SHP77 (cell line): ENCODE results near the gene GPR153.
A peak's percentile ranks its signal among the peaks of the same experiment; 100 is the strongest.

Experiments
- DNase-seq, 2 experiments: peaks; one replicate each; lab custom pipeline; 2025; lab: John Stamatoyannopoulos, UW

GPR153 gene

GRCh38 chr1:6248161-6248776, 12.6 kb downstream of the GPR153 start:
- DNase-seq, result no peak

DNA sequence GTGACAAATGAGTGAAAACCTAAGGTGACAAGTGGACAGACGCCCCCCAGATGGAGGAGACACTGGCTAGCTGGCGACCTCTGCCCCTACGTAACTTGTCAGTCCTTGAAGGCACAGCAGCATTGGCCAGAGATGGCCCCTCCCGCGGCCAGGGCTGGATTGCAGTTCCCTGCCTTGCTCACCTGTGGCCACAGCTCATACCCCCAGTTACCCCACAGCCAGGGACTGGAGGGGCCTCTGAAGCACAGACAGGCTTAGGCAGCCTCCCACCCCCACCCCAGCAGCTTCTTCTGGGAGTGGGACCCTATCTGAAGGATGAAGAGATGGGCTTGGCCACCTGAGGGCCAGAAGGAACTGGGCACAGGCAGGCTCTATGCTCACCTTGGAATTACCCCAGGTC, 13.2 kb downstream of the GPR153 start:
- no peak for DNase-seq

DNA sequence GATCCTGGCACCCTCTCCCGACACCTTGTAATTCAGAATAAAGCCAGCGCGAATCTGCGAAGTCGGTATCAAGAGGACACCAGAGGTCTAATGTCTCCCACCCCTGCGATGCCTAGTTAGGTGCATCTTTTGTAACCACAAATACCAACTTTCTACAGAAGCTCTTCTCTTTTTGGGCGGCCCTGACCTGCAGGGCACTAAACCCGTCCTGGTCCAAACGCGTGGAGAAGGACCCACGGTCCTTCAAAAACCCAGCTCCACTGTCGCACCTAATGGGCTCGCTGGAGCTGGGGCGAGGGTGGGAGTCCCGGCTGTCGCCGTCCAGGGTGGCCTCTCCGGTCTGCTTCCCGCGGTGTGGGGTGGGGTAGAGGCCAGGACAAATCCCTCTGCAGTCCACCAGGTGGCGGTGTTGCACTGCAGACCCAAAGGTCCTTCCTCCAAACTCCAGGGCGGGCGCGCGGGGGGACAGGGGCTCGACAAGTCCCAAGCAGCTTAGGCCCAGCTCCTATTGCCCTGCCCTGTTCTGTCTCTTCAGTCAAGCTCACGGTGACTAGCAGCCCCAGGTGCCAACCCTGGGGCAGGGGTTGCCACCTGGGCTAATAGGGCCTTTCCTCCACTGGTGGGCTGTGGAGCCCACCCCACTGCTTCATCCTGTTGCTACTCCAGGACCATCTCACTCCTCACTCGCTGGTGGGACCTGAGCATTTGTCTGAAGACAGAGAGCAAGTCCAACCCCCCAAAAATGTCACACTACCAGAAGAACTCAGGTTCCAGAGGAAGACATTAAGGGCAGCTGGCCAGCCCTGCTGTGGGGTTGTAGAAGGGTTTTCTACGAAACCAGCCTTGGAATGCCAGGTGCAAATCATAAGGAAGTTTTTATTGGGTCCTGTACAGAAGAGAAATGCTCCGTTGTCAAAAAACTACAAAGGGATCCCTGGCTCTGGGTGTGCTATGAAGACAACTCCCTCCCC, 14.1 kb downstream of the GPR153 start:
- peak; percentile 77 to 82 for DNase-seq

DNA sequence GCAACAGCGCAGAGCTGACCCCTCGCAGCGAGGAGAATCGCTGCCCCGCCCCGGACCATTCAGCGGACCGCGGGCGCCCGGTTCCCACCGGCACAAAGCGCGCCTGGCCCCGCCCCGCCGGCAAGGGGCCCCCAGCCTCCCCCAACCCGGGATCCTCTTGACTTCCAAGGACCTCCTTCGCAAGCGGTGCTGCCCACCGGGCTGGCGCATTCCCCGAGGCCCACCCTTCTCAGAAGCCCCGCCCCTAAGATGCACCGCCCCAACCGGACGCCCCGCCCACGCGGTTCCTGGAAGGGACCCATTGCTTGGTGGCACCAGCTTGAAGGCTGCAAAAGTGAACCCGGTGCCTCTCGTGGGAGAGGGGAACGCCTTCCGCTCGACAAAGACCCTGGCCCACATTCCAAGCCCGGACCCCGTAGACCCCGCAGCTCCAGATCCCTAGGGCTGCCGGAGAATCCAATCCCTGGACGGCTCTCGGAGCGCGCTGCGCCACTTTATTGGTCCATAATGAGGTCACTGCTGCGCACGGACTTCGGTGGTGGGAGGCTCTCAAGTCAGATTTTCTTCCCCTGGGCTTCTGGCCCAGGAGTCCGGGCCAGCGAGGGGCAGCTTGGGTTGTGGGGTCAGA, 14.9 kb downstream of the GPR153 start:
- peak; percentile 52 to 66 for DNase-seq

- DNase-seq, result peak; percentile 77 to 88
Measured at GRCh38 chr1:6245086-6245868, 15.6 kb downstream of the GPR153 start.

DNA sequence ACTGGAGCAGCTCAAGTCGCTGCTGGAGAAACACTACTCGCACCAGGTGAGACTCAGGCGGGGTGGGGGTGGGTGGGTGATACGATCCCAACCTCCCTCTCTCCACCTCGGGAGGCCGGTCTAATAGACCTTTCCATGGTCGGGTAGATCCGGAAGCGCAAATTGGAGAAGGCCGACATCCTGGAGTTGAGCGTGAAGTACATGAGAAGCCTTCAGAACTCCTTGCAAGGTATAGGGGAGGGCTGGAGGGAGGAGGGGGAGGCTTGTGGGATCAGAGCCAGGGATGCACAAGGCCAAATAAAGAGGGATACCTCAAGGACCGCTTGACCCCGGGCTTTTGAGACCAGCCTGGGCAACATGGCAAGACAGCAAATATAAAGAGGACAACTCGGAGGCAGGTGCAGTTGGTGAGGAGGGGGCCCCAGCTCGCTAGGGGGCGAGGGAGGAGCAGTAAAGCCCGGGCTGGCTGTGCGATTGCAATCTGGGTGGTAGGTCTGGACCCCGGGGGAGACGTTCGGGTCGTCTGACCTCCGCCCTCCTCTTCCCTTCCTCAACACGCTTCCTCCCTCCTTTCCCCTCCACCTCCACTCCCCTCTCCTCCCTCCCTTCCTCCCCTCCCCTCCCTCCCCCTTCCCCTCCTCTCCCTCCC, 16.4 kb downstream of the GPR153 start:
- no peak for DNase-seq

GRCh38 chr1:6243993-6244392, 16.9 kb downstream of the GPR153 start, which contains the start of gene HES3:
HES3 (plus strand) TSS chr1:6244179; CDS start chr1:6244366, 187 bp downstream.
- no peak for DNase-seq

GRCh38 chr1:6243053-6243834, 17.7 kb downstream of the GPR153 start:
- no peak for DNase-seq

DNA sequence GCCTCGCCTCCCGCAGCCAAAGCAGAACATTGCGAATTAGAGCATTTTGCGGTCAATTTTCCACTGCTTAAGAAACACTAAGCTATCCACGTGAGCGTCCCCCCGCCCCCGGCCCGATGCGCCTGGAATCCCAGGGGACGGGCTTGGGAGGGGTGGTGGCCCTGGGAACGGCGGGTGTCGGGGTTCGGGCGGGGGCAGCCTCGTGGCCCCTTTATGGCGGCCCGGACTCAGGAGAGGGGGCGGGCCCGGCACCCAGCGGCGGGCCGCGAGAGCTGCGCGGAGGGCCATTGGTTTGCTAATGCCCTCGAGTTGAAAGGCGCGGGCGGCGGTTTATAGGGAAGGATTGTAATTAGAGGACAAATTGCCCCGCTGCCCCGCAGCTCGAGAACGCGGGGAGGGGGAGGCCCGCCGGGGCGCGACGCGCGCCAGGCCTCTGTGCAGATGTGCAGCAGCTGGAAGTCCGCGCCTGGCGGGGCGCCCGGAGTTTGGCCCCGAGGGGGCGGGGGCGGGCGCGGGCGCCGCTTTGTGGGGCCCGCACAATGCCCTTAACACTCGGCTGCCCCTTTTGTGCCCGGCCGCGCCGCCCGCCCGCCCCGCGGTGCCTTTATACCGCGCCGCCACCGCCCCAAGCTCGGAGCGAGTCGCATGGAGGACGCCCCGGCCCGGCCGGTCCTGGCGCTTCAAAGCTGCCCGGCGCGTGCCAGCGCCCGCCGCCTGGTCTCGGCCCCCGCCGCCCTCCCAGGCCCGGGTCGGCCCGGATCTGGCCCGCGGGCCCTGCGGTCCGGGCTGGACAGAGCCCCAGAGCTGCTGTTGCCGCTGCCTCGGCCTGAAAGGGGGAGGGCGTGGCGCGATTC, 18.8 kb downstream of the GPR153 start:
- DNase-seq, result no peak

DNA sequence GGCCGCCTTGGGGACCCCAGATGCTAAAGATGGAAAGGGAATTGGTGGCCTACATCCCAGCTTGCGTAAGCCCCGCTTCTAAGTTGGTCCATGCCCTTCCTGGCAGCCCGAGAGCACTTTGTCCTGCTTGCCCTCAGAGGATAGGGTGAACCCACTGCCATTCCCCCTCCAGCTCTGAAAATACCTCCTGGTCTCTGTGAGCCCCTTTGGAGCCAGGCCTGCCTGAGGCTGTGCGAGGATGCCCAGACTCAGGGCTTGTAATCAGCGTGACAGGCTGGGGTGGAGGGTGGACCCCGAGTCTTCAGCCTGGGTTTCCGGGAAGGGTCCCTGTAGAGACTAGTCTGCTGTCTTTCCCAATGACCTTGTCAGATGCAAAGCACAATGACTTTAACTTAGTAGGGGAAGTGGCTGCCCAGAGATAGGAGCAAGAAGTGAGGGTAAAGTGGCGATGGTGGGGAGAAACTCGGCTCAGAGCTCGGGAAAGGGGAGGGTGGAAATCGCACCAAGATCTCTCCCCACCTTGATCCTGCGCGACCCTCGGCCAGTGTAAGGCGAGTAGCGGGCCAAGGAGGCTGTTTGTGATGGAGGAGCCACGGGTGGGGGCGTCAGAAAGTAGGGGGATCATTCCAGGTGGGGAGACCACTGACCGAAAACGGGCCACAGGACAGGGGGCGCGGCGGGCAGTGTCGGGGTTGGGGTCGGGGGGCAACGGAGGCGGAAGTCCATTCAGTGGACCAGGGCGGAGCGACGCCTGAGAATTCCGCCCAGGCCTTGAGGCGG, 19.6 kb downstream of the GPR153 start:
- no peak for DNase-seq

DNA sequence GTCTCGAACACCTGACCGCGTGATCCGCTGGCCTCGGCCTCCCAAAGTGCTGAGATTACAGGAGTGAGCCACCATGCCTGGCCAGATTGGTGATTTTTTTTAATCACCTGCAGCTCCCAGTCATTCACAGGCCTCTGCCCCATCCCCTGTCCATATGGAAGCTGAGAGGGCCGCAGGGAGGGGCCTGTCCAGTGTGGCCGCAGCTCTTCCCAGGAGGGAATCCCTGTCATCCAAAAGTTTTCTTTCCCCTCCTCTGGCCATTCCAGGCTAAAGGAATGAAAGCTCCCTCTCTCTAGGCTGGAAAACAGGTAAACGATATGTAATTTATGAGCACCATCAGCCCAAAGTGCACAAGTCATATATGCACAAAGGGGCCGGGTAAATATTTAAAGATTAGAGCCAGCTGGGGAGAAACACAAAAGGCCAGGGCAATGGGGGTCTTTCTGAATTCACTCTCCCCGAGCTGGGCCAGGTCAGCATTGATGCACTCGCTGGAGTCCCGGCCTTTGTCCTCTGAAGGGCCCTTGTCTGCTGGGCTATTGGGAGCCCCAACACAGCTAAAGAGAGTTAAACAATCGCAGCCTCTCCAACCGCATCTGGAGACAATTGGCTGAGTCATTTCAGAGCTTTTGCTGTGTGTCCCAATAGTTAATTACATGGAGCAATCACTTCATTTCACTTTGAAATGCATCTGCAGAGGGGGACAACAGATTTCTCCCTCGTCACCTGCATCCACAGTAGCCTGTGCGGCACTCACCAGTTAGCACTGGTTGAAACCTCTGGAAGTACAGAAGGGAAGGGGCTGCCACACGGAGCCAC, 20.7 kb downstream of the GPR153 start:
- DNase-seq, result peak; percentile 39 to 62

DNA sequence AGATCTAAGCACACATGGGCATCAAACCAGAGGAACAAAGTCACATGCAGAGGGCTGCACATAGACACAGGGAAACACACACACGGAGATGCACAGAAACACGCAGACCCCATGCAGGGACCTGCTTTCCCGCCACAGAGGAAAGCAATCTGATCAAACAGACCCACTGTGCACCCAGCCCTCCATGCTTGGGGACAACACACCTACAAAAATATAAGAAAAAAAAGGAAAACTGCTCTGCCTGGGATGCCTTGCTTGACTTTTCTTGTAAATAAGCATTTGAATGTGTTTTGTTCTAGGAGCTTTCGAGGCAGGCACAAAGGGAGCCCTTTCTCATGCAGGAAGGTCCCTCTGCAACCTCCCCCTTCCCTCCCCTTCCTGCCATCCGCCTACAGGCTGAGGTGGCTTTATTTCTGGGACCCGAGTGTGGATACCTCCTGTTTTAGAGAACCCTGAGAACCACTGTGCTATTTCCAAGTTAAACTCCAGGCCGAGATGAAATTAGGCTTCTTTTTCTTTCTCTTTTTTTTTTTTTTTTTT, 21.6 kb downstream of the GPR153 start:
- no peak for DNase-seq

- DNase-seq, result no peak
Measured at GRCh38 chr1:6237093-6237492, 23.8 kb downstream of the GPR153 start.

DNA sequence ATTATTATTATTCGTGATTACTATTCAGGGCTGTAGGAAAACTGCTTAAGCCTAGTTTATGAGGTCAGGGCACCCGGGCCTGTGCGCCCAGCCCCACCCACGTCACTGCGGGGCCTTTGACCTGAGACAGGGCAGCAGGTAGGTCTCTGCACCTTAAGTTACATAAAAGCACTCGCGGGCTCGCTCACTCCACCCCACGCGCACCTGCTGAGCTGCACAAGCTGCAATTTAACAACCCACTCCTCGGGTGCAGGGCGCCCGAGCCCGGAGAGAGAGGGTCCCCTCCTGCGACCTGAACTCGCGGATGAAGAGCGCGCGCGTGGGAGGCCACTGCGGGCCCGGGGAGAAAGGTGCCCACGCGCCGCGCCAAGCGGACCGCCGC, 25.6 kb downstream of the GPR153 start:
- DNase-seq, result no peak

- DNase-seq, result no peak
Measured at GRCh38 chr1:6234502-6235295, 26.2 kb downstream of the GPR153 start.

GRCh38 chr1:6233376-6233775, 27.5 kb downstream of the GPR153 start:
- DNase-seq, result no peak

GRCh38 chr1:6225651-6226050, 35.2 kb downstream of the GPR153 start:
- no peak for DNase-seq
